ENCODE data around the gene SMDT1. TPM values are rescaled to one million over a fixed set of nuclear protein-coding genes. Genes with fewer than 3 reads are reported as not detected.

The SMDT1 gene
- polyA plus RNA-seq, 2 of the 4 experiments (the other 2 are of a cell fraction): 25.3 to 27.1 TPM

GRCh38 chr22:42086051-42086450, 6.6 kb downstream of the SMDT1 start:
- Histone ChIP-seq H3K4me2 (no peak overlapping the region), H3K27ac (no peak overlapping the region), H3K4me1 (no peaks in the 10 kb centered on the region), H3K9me3 (peaks cover 7% of the 10 kb centered on the region; the same call in 1 of the 3 replicates), H3K4me3 (no peak overlapping the region)
- WGBS (ENCODE audit: missing lambda C conversion rate): 80% methylated on average over 6 of the region's 6 CpGs
- ChIA-PET POLR2A (no interaction called here), CTCF (no interaction called here)
- DNase-seq (ENCODE audit: low read depth in 1 of 2, low spot score in 1 of 2) (no peak), ATAC-seq (no peak), FAIRE-seq (no peak)
- TF ChIP-seq HOXB13 (CRISPR knock-in tag; IDR thresholded peaks at IDR 0.05; ENCODE audit: low read depth) (no peak), CBX2 (IDR thresholded peaks at IDR 0.05; ENCODE audit: borderline replicate concordance, low read depth) (no peak), SREBF2 (IDR thresholded peaks at IDR 0.05) (no peak), CBX8 (IDR thresholded peaks at IDR 0.05) (no peak), ESRRA (IDR thresholded peaks at IDR 0.05; ENCODE audit: borderline replicate concordance, low read length) (no peak), E2F6 (IDR thresholded peaks at IDR 0.05; ENCODE audit: borderline replicate concordance, low read depth) (no peak), ZC3H11A (IDR thresholded peaks at IDR 0.05) (no peak), ZNF302 (CRISPR knock-in tag; IDR thresholded peaks at IDR 0.05) (no peak), CEBPB (IDR thresholded peaks at IDR 0.05) (no peak), RNF2 (IDR thresholded peaks at IDR 0.05; ENCODE audit: borderline replicate concordance, low read depth) (no peak), MYC (IDR thresholded peaks at IDR 0.05; ENCODE audit: borderline replicate concordance, low read length) (no peak)

DNA sequence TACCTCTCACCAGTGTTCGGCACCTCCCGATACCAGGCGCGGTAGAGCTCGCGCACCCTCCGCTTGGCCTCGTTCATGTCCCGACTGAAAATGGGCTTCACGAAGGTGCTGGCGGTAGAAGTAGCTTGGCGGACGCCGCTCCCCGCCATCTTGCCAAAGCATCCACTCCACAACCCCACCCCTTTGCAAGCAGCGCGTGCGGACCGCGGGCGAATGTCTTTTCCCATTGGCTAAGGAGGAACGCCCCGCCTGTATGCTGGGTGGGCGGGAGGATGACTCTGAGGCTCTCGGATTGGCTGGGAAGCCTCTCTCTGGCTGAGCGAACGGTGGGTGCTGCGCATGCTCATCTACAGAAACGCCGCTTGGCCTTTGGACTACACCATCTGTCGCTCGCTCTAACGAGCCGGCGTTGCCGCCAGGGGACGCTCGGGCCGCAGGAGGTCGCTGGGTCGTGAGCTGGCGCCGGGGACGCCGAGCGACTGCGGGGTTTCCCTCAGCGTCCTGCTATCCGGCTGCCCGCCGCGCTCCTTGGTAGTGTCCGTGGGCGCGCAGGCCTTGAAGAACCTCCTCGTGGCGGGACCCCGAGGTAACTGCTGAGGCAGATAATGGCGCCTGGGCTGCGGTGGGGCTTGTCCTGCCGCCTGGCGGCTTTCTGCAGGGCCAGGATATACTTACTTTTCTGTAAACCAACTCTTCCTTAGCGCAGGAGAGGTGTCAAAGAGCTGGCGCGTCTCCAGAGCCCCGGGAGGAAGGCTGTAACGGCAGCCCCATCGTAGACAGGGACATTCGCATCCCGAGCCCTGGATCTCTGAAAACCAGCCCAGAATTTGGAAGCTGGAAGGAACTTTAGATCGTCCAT, 11.3 kb downstream of the SMDT1 start, which contains the start of gene NDUFA6:
TSS of gene NDUFA6 (minus strand) at position 177 of the 859 bp plus-strand sequence. CDS start at position 149, 28 bp downstream.
- TF ChIP-seq POLR2A (IDR thresholded peaks at IDR 0.05; ENCODE audit: low read length) (peak; percentile 88), CEBPB (IDR thresholded peaks at IDR 0.05) (no peak), CHD2 (IDR thresholded peaks at IDR 0.05; ENCODE audit: low read length, partially characterized antibody) (no peak), SMC3 (IDR thresholded peaks at IDR 0.05) (peak; percentile 92), PHF8 (IDR thresholded peaks at IDR 0.05; ENCODE audit: borderline replicate concordance, low read depth) (peak; percentile 89), E2F6 (IDR thresholded peaks at IDR 0.05; ENCODE audit: borderline replicate concordance, low read depth) (peak; percentile 70; the same call in 1 of the 2 replicates), RAD21 (conservative IDR thresholded peaks at IDR 0.05 in 1 of 2, IDR thresholded peaks at IDR 0.05 in 1 of 2) (peak; percentile 65 to 84), ZSCAN20 (CRISPR knock-in tag; IDR thresholded peaks at IDR 0.05) (no peak), HEYL (CRISPR knock-in tag; IDR thresholded peaks at IDR 0.05) (no peak), CBX2 (IDR thresholded peaks at IDR 0.05; ENCODE audit: borderline replicate concordance, low read depth) (no peak), ELK1 (IDR thresholded peaks at IDR 0.05; ENCODE audit: low read depth, low read length) (no peak), TFCP2L1 (CRISPR knock-in tag; IDR thresholded peaks at IDR 0.05) (0 out of 2 replicates have a peak, but pooled peaks have one; percentile 9), MAZ (IDR thresholded peaks at IDR 0.05; ENCODE audit: borderline replicate concordance, low read depth, low read length) (no peak), HOXA7 (CRISPR knock-in tag; IDR thresholded peaks at IDR 0.05) (no peak), HMGXB4 (CRISPR knock-in tag; IDR thresholded peaks at IDR 0.05; ENCODE audit: borderline replicate concordance) (0 out of 2 replicates have a peak, but pooled peaks have one; percentile 43)
- TF ChIP-seq, protein P1, sequence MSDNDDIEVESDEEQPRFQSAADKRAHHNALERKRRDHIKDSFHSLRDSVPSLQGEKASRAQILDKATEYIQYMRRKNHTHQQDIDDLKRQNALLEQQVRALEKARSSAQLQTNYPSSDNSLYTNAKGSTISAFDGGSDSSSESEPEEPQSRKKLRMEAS (IDR thresholded peaks at IDR 0.05): peak; percentile 56
- TF ChIP-seq, protein P2, sequence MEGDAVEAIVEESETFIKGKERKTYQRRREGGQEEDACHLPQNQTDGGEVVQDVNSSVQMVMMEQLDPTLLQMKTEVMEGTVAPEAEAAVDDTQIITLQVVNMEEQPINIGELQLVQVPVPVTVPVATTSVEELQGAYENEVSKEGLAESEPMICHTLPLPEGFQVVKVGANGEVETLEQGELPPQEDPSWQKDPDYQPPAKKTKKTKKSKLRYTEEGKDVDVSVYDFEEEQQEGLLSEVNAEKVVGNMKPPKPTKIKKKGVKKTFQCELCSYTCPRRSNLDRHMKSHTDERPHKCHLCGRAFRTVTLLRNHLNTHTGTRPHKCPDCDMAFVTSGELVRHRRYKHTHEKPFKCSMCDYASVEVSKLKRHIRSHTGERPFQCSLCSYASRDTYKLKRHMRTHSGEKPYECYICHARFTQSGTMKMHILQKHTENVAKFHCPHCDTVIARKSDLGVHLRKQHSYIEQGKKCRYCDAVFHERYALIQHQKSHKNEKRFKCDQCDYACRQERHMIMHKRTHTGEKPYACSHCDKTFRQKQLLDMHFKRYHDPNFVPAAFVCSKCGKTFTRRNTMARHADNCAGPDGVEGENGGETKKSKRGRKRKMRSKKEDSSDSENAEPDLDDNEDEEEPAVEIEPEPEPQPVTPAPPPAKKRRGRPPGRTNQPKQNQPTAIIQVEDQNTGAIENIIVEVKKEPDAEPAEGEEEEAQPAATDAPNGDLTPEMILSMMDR (IDR thresholded peaks at IDR 0.05): peak; percentile 87
- peak within 1 kb of the TSS; percentile 84 to 89 for H3K27ac ChIP-seq
- peak within 1 kb of the TSS; percentile 97 for H3K4me2 ChIP-seq
- ChIA-PET CTCF (interaction anchor here (0.7 to 2.9 kb wide), 35 partner anchors 11 to 459 kb away, joined by 3 to 32 read pairs (median 3); partner anchors contain the start of gene SMDT1), POLR2A (interaction anchor here (0.9 to 2.4 kb wide), 5 partner anchors 11 to 347 kb away, joined by 3 to 18 read pairs (median 3); partner anchors contain the start of genes SMDT1 and WBP2NL)
- peaks cover 4% of the 10 kb centered on the region; the same call in 1 of the 3 replicates for H3K4me1 ChIP-seq
- 2% methylated on average over 13 of the region's 71 CpGs for WGBS (ENCODE audit: missing lambda C conversion rate)
- H3K4me3 ChIP-seq: peak within 1 kb of the TSS; percentile 70
- ATAC-seq: peak; percentile 96 to 98
- peak; percentile 91 to 98 for DNase-seq (ENCODE audit: low read depth in 1 of 2, low spot score in 1 of 2)
- FAIRE-seq: peak; percentile 81
- H3K9me3 ChIP-seq: peaks cover 7% of the 10 kb centered on the region; the same call in 1 of the 3 replicates
